Hematopoietic multipotent progenitor cell (in vitro differentiated cells): Measurements from ENCODE around the gene LGI4. TPM values are rescaled to one million over a fixed set of nuclear protein-coding genes. Genes with fewer than 3 reads are reported as not detected.
"Not testable (repeated sequence)": the region's sequence is repeated elsewhere in the genome, so short reads cannot be mapped to it uniquely, and the experiment has no call there.

Experiments used
- DNase-seq, 3 donors: peaks; one replicate each; pipeline ENCODE4 v3.0.0-alpha.2; 2011 to 2015; ENCODE audit warnings: low read depth in 2 of 3, low spot score in 2 of 3
- total RNA-seq: library from RNA; depleted of rRNA; stranded (reverse); fragments of >200 nt; gene quantifications from one replicate; pipeline ENCODE4 v1.2.3, GENCODE V29; 2012

LGI4 gene
- total RNA-seq, 1 donor, result 0.27 TPM

DNA sequence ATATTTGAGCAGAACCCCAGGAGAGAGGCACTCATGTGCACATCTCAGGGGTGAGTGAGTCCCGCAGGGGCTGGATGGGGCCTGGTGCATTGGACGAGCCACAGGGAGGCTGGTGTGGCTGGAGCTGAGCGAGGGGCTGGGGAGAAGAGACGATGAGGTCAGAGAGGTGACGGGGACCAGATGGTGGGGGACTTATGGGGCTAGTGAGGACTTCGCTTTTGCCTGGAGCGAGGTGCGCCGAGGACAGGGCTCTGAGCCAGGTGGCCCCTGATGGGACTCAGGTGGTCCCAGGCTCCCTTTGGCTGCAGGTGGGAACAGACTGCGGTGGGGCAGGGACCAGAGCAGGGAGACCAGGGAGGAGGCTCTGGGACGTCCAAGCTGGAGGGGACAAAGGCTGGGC, 26.1 kb downstream of the LGI4 start:
- no peak for DNase-seq

DNA sequence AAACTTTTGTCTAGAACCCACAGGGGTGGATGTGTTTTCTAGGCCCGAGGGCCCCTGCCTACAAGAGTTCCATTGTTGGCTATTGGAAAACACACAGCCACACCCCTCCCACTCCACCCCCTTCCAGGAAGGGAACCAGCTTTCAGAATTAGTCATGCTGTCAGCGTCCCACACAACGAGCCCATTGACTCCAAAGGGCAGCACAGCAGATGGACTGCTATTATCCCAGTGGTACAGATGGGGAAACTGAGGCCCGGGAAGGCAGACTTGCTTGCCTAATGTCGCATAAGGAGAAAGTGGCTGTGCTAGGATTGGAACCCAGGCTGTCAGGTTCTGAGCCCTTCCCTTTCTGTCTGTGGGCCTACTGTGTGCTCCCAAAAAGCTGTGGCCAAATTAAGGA, 27.3 kb downstream of the LGI4 start:
- DNase-seq, result no peak

DNA sequence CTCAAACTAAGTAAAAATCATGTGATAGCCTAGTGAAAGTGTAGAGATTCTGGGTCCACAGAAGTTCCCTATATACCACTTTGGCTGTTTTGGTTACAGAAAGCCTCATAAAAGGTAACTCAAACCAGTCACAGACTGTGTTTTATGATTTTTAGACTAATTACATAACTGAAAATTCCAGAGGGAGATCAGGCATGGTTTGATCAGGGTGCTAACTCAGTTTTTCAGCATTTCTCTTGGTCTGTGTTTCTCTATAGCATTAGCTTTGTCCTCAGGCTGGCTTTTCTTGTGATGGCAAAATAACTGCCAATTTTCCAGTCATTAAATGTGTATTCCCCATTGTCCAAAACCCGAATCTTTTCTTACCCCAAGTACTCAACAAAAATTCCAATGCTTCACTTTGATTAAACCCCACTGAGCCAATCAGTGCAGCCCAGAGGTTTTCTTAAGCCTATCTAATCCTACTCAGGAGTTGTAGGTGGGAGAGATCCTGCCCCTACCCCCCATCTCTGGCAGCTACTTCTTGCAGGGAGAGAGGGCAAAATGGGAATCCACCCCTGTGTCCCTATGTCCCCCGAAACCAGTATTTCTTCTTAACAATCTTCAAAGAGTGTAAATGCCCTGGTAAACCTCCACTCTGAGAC, 27.8 kb downstream of the LGI4 start:
- DNase-seq, result no peak

DNA sequence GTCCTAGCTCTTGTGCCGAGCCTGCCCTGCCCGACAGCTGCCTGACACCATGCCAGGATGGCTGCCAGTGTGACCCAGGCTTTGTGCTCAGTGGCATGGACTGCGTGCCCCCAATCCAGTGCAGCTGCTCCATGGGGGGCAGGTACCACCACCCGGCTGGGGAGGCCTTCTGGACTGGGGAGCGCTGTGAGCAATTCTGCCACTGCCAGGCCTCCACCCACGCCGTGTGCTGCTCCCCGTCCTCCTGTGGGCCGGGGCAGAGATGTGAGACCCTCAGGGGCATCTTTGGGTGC, 28.6 kb downstream of the LGI4 start:
- no peak for DNase-seq

DNA sequence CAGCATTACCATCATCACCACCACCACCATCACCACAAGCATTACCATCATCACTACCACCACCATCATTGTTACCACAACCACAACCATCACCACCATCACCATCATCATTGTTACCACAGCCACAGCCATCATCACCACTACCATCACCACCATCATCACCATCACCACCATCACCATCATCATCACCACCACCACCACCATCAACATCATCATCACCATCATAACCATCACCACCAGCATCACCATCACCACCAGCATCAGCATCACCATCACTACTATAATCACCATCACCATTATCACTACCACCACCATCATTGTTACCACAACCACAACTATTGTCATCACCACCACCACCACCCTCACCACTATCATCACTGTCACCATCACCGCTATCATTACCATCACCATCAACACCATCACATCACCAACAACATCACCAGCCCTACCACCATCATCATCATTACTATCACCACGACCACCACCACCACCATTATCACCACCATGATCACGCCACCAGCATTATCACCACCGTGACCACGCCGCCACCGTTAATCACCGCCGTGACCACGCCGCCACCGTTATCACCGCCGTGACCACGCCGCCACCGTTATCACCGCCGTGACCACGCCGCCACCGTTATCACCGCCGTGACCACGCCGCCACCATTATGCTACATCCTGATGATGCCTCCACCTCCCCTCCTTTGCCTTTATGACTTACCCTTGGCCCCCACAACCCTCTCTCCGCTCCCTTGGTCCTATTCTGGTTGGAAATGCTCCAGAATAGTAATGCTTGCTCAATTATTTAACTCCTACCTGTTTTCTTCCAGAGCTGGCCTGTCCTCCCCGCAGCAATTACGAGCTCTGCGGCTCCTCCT, 29.2 kb downstream of the LGI4 start:
- DNase-seq, result no peak

DNA sequence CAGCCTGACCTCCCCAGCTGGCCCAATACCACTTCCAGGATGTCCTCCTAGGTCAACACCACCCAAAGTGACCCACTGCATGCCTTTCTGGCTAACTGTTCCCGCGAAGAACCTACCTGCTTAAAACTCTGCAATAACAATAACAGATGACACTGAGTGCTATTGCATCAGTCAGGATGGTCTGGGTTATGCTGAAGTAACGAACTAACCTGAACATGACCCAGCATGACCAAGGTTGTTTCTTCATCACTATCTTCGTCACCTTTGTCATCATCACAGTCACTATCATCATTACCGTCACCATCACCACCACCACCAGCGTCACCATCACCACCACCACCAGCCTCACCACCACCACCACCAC, 29.8 kb downstream of the LGI4 start:
- DNase-seq, result no peak

DNA sequence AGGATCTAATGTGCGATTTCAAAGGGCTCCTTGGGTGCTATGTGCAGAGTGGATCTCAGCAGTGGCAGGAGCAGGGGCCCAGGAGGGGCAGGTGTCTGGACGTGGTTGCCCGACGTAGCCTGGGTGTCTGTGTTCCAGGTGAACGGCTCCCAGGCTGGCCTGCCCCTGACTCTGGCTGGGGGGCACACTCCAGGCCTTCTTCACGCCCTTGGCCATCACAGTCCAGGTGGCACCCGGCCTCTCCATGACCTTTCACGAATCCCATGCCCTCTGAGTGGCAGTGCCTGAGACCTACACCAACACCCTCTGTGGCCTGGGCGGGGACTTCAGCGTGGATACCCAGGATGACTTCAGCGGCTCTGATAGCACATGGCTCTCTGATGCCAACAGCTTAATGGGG, 30.5 kb downstream of the LGI4 start:
- DNase-seq, result no peak

DNA sequence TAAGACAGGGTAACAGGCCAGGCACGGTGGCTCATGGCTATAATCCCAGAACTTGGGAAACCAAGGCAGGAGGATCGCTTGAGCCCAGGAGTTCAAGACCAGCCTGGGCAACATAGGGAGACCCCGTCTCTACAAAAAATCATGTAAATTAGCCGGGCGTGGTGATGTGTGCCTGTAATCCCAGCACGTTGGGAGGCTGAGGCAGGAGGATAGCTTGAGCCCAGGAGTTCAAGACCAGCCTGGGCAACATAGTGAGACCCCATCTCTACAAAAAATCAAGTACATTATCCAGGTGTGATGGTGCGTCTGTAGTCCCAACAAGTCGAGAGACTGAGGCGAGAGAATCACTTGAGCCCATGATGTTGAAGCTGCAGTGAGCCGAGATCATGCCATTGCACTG, 31.2 kb downstream of the LGI4 start:
- DNase-seq, result not testable (repeated sequence)

DNA sequence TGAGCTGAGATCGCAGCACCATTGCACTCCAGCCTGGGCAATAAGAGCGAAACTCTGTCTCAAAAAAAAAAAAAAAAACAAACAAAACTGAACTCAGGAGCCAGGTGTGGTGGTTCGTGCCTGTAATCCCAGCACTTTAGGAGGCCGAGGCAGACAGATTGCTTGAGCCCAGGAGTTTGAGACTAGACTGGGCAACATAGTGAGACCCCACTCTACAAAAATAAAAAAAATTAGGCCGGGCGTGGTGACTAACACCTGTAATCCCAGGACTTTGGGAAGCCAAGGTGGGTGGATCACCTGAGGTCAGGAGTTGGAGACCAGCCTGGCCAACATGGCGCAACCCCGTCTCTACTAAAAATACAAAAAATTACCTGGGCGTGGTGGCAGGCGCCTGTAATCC, 32.9 kb downstream of the LGI4 start:
- DNase-seq, result not testable (repeated sequence)

DNA sequence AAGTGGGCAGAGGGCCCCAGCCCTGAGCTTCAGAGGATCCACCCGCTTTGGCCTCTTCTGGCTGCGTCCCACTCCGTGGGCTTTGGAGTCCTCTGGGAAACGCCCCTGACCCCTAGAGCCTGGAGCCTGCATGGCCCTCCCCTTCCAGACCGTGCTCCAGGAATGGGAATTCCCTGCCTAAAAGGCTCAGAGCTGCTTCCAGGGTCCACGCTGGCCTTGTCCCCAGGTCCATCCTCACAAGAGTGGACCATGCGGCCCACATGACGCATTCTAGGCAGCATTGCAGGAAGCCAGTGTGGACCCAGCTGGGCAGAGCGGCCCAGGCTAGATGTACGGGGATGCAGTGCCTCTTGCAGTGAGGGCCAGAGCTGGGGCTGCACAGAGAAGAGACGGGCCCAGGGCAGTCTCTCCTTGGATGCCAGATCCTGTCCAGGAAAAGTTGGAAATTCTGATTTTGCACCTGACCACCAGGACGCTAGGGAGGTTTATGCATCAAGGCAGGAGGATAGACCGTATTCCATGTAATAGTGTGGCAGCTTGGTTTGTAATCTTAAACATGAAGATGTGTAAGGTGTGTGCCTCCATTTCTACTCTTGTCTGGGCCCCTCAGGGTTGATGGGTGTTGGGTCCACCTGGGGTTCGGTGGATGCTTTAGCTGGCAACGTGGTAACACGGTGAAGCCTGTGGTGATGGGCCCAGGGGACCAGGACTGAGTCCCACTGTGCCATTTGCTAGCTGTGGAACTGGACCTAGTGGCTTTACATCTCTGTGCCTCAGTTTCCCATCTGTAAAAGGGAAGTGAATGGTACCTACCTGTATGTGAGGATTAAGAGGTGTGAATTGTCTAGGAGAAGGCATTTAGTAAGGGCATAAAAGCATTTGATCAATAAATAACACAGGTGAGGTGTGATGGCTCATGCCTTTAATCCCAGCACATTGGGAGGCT, 34.0 kb downstream of the LGI4 start:
- no peak for DNase-seq

DNA sequence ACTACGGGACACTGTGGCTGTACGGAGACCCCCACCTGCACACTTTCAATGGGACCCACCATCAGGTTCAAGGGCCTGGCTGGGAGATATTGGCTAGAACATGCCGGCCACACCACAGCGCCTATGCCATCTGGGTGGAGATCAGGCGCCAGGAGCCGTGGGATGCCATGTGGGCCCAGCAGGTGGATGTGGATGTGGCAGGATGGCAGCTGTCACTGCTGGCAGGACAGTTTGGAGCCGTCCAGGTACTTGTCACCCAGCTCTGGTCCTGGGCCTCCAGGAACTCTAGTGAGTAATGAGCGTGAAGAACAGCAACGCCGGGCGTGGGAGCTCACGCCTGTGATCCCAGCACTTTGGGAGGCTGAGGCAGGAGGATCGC, 35.0 kb downstream of the LGI4 start:
- DNase-seq, result no peak

DNA sequence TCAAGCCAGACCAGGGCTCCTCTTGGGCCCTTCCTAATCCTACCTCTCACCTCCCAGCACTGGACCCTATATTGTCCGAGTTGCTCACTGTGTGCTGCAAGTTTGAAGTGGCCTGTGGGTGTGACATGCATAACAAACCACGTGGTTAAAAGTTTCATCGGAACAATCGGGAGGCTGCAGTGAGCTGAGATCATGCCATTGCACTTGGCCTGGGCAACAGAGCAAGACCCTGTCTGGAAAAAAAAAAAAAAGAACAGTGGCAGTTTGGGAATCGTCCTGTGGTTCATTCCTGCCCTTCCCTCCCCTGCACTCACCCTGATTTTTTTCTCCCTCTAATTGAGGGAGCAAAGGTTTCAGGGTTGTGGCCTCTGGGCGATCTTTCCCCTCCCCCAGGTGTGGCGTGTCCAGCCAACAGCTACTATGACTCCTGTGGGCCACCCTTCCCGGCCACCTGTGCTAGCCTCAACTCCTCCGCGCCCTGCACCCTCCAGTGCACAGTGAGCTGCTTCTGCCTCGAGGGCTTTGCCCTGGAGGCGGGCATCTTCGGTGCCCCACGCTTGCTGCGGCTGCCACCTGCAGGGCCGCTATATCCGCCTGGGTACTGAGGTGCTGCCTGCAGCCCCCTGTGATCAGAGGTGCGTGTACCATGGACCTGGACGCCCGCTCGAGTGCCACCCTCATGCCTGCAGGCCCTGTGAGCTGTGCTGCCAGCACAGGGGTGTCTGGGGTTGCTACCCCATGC, 35.5 kb downstream of the LGI4 start:
- DNase-seq, result no peak

DNA sequence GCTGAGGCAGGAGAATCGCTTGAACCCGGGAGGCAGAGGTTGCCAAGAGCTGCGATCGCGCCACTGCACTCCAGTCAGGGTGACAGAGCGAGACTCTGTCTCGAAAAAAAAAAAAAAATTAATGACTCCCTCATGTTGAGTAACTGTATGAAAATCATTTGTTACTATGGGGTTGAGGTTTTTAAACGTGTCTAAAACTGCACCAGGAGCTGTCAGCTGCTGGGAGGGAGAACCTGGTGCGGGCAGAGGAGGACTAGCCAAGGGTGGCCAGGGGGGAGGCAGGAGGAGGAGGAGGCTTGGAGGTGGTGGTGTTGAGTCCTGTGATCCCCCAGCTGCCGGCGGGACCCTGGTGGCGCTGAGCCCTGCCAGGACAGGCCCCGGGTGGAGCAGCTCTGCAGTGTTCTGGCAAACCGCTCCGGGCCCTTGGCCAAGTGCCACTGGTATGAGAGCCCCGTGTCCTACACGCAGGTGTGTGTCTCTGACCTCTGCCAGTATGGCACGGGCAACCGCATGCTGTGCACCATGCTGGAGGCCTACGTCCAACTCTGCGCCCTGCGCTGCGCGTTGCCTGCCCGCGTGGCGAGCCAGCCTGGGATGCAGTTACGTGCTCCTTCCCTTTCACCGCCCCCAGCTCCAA, 36.3 kb downstream of the LGI4 start:
- DNase-seq, result no peak

DNA sequence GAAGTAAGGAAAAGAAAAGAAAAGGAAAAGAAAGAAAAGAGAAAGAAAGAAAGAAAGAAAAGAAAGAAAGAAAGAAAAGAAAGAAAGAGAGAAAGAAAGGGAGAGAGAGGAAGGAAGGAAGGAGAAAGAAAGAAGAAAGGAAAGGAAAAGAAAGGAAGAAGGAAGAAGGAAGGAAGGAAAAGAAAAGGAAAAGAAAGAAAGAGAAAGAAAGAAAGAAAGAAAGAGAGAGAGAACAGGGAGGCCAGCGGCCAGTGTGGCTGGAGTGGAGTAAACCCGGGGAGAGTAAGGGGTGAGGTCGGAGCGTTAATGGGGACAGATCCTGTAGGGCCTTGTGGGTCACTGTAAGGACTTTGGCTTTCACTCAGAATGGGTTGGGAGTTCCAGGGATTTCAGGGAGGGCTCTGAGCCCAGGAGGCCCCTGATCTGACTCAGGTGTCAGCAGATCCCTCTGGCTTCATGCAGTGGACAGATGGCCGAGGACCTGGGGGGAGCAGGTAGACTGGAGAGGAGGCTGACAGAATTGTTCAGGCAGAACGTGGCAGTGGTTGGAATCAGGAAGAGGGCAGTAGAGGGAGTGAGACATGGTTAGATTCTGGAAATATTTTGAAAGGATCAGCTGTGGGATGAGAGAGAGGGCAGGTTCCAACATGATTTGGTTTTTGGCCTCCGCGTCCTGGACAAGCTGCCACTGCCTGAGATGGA, 39.0 kb downstream of the LGI4 start:
- DNase-seq, result no peak

DNA sequence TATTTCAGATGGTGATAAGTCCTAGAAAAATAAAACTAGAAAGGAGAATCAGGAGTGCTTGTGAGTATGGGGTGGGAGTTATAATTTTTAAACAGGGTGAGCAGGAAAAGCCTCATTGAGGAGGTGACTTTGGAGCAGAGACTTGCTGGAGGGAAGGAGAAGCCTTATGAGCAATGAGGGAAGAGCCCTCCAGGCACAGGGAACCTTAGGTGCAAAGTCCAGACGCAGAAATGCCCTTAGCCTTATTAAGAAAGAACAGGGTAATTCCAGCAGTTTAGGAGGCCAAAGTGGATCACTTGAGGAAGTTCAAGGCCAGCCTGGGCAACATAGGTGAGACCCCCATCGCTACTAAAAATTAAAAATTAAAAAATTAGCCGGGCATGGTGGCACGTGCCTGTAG, 40.2 kb downstream of the LGI4 start:
- DNase-seq, result no peak

DNA sequence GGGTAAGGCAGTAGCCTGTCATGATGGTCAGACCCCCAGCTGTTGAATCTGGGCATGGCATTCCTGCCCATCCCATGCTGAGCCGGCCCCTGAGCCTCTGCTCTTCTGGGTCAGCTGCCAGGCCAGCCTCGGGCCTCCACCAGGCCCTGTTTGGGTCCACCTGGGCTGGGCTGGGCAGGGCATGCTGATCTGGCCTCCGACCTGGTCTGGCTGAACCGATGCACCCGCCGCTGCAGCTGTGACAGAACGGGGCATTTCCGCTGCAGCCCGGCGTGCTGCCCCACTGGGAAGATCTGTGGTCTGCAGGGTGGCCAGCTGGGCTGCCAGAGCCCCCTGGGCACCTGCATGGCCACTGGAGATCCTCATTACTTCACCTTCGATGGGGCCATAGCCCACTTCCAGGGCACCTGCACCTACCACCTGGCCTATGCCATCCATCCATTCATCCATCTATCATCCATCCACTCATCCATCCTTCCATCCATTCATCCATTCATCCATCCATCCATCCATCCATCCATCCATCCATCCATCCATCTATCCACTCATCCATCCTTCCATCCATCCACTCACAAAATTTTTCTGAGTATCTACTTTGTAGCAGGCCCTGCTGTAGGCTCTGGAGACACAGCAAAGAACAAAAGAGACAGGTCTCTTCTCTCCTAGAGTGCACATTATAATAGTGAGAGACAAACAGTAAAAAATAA, 40.8 kb downstream of the LGI4 start:
- DNase-seq, result no peak

DNA sequence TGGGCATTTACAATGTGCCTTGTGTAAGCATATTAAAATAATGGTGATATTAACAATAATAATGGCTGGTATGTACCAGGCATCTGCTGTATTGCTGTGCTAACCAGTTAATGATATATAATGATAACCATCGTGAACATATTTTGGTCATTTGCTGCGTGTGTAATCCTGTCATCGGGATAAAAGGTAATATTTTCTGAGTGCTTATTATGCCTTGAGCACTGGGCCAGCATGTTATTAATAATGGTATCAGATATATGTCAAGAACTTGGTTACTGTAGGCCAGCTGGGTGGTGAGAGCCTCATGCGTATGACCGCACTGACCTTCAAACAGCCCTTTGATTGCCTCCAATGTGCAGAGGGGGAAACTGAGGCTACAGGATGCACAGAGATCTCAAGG, 41.4 kb downstream of the LGI4 start:
- no peak for DNase-seq

DNA sequence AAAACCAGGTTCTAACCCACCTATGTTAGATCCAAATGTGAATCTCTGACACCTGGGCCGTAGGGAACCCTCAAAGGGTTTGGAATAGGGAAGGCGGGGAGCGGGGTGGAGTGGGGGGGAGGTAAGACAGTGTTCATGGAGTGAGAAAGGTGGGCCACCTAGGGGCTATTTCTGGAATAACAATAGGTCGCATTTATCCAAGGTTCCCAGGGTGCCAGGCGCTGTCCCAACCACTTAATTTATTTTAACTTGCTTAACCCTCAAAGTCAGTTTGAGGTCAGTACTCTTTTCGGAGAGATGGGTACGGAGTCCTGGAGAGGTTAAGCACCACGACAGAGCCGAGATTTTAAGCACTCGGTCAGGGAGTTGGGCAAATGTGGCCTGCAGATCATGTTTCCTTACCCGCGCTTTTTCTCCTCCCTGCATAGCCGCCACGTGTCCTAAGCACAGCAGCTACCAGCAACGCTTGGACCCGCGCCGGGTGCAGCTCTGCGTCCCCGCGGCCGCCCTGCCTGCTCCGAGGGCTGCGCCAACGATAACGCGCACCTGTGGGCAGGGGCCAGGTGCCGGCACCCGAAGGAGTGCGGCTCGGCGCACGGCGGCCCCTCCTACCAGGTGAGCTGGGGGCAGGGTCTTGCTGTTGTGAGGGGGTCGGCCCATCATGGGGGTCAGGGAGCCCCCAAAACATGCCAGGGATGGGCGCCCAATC, 44.2 kb downstream of the LGI4 start:
- DNase-seq, result peak; percentile 18 to 67 (median 48)

DNA sequence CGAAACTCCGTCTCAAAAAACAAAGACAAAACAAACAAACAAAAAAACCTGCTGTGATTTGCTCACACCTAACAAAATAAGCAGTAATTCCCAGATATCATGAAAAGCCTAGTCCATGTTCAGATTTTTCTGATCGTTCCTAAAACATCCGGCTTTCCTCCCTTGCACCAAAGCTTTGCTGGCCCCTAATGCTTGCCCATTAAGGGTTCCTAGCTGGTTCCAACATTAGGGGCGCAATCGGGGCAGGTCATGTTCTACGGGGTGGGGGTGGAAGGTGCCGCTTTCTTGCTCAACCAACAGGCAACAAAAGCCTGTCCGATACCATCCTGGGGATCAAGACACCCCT, 44.7 kb downstream of the LGI4 start:
- DNase-seq, result no peak
